GM21723 (cell line): ENCODE measurements around the gene NUDT9.
A peak's percentile ranks its signal among the peaks of the same experiment; 100 is the strongest.
"Not testable (repeated sequence)": the region's sequence is repeated elsewhere in the genome, so short reads cannot be mapped to it uniquely, and the experiment has no call there.

Source experiments
- ATAC-seq: cut with Tn5 transposase; IDR thresholded peaks from one replicate; pipeline ENCODE4 v1.9.1; 2021; ENCODE audit warnings: mild to moderate bottlenecking, moderate library complexity; ENCODE audit not compliant: unreplicated experiment

Gene NUDT9, protein sequence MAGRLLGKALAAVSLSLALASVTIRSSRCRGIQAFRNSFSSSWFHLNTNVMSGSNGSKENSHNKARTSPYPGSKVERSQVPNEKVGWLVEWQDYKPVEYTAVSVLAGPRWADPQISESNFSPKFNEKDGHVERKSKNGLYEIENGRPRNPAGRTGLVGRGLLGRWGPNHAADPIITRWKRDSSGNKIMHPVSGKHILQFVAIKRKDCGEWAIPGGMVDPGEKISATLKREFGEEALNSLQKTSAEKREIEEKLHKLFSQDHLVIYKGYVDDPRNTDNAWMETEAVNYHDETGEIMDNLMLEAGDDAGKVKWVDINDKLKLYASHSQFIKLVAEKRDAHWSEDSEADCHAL

DNA sequence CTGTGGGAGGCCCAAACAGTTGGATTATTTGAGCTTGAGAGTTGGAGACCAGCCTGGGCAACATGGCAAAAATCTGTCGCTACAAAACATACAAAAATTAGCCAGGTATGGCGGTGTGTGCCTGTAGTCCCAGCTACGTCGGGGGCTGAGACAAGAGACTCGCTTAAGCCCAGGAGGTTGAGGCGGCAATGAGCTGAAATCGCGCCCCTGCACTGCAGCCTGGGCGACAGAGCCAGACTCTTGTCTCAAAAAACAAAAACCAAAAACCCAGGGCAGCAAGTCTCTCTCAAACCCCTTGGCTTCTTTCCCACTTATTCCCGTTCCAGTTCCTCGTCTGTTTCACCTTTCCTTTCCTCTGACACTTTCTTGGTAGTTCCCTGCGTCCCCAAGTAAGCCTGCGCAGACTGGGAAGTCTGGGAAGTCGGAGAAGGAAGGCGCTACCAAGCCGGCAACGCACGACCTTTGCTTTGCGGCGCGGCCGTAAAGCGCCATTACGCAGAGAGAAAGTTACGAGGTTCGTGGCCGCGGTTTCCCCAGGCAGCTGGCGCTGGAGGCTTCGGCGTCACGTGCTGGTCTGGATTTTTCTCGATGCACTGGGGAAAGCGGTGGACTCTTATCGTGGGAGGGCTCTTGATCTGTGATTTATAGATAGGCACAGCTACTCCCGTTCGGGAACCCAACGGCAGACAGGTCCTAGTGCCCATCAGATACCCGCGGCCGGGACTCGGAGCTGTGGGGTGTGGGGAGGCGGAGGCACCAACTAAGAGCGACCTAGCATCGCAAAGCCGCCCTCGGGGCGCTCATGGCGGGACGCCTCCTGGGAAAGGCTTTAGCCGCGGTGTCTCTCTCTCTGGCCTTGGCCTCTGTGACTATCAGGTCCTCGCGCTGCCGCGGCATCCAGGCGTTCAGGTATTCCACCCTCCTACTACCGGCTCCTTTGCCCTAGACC, at the start of gene NUDT9:
Gene NUDT9, plus strand, starts transcription at position 470 of the 949 bp plus-strand sequence. Its CDS starts 333 bp downstream, at position 803.
- ATAC-seq = peak; percentile 88

DNA sequence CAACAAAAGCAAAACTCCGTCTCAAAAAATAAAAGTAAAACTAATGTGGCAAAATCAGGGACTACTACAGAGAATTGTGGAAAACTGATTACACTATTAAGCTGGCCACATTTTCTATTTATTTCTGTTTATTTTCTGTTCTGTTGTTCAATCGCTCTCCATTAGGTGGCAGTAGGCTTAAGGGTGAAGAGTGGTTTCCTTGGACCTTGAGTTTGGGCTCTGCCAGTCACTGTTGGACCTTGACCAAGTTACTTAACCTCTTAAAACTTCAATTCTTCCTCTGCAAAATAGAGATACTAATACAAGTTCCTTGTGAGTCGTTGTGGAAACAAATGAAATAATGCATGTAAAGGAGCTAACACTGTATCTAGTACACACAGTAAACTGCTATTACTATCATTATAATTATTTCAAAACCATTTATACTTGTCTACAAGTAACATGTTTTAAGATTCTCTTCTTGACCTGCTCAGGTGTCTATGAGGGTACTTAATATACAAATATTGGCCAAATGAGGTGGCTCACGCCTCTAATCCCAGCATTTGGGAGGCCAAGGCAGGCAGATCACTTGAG, 46.6 kb upstream of the NUDT9 start:
- ATAC-seq = peak; percentile 54

DNA sequence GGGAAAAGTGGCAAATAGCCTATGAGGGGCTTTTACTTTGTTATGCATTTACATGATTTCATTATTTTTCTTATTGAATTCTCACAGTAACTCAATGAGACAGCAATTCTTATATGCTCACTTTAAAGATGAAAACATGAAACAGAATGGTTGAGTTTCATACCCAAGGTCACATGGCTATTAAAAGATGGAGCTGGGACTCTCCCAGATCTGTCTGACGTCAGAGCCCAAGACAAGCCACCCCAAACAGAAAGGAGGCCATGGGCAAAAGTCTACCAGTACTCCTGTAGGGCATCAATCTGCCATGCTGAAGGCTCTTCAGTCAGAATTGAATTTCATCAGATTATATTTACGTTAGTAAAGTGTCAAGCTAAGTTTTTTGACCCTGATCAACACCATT, 44.6 kb upstream of the NUDT9 start:
- ATAC-seq = no peak

DNA sequence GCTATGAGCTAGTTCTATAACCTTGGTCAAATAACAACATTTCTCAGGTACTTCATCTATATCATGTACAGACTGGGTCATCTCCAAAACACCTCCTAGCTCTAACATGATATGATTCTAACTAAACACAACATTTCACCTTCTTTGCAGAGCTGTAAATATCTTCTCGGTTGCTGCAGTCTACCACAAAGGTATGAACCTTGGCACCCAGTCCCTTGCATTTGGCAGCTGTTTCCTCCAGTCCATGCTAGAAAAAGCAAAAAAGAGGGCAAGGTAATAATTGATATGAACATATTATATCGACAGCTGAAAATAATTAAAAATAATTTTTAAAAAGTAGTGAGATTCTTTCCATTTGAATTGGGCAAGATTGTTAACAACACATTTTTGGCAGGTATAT, 40.3 kb upstream of the NUDT9 start:
- ATAC-seq = no peak

DNA sequence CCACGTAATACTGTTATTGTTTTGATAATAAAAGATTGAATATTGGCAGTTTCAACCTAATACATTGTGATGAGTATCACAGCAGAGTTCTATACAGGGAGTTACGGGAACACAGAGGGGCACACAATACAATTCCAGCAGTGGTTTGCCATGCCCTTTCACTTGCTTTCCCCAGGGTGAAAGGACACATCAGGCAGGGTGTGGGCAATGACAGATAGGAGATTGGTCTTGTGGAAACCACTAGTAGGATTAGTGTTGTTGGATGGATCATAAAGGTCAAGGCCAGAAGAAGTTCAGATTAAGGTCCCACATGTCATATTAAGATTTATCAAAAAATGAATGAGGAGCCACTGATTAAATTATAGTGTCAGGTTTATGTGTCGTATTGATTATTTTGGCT, 39.4 kb upstream of the NUDT9 start:
- no peak for ATAC-seq

DNA sequence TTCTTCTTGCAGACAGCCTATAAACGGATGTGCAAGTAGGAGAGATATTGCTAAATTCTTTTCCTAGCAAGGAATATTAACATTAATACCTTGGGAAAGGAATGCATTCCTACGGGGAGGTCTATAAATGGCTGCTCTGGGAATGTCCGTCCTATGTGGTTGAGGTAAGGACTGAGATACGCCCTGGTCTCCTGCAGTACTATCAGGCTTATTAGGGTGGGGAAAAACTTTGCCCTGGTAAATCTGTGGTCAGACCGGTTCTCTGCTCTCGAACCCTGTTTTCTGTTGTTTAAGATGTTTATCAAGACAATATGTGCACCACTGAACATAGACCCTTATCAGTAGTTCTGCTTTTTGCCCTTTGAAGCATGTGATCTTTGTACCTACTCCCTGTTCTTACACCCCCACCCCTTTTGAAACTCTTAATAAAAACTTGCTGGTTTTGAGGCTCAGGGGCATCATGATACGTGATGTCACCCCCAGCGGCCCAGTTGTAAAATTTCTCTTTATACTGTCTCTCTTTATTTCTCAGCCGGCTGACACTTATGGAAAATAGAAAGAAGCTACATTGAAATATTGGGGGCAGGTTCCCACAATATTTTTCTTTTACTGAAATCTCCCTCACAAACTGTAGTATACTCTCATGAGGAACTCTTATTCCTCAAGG, 37.8 kb upstream of the NUDT9 start:
- ATAC-seq = not testable (repeated sequence)

DNA sequence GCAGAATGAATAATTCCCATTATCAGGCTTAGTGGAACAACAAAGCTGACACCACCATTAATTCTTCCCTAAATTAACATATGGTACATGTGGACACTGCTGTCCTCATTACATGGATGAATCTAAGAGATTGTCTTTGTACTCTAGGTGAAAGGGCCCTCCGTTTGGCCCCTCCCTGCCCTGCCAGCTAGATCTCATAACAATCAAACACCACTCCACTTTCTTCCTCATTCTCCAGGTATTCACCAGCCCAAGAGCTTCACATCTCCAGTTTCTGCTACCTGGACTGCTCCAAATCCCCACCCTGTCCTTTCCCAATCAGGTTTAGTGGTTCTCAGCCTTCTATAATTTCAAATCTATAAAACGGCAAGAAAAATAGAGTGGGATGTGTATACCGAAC, 35.1 kb upstream of the NUDT9 start:
- no peak for ATAC-seq

DNA sequence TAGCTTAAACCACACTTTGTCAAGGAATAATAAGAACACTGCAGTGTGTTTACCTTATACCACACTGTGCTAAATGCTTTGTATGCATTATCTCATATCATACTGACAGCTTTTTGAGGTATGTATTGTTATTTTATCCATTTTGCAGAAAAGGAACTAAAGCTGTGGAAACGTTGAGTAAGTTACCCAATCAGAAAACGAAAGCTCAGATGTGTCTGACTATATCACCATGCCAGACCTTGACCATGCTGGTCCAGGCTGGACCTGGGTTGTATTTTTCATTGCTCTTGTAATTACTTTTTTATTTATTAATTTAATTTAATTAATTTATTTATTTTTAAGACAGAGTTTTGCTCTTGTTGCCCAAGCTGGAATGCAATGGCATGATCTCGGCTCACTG, 33.5 kb upstream of the NUDT9 start:
- no peak for ATAC-seq

DNA sequence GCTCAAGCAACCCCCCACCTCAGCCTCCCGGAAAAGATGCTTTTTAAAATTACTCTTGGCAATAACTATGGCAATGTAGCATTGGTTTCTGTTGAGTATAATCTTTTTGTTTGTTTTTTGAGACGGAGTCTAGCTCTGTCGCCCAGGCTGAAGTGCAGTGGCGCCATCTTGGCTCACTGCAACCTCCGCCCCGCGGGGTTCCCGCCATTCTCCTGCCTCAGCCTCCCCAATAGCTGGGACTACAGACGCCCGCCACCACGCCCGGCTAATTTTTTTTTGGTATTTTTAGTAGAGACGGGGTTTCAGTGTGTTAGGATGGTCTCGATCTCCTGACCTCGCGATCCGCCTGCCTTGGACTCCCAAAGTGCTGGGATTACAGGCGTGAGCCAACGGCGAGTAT, 32.3 kb upstream of the NUDT9 start:
- not testable (repeated sequence) for ATAC-seq

DNA sequence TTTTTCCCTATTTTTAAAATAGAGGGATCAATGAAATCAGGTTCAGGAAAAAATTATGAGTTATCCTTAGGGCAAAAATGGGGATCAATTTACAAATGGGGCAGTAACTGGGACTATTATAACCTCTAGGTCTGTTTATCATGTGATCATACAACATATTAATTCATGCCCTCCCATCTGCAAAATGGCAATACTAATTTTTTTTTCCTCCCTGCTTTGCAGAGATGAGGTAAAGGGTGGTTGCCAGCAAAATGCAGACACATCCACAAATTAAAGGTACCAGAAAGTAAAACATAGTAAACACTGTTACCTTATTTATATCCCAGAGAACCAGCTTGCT, 31.9 kb upstream of the NUDT9 start:
- ATAC-seq = peak; percentile 3

DNA sequence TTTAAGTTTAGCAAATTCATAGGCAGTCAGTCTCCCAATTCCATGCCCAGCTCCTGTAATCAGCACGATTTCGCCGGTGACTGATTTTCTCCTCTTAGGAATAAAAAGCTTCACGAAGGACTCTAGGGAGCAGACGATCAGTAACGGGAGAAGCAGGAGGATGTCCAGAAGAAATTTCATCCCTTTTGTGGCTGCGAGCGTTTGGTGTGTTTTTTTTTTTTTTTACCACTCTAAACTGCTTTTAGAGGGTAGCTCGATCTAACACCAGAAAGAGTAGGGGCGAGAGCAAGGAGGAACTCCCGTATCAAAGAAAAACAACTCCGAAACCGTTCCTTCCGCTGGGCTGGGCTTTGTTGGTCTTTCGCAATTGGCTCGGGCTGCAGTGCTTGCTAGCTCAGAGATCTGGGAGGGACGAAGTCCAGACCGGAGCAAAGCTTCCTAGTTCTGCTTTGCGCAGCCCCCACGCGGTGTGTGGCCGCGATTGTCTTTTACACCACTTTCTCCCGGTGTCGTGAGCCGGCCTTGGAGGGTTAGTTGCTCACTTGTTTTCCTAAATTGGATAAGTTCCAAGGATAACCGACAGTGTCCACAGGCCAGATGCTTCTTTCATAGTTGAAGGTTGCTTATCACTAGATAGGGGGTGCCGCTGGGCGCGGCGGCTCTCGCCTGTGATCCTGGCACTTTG, 31.3 kb upstream of the NUDT9 start, which contains the start of gene HSD17B11:
Gene HSD17B11, minus strand, starts transcription at position 298 of the 685 bp plus-strand sequence. Its CDS starts 118 bp downstream, at position 180.
- peak; percentile 99 for ATAC-seq

DNA sequence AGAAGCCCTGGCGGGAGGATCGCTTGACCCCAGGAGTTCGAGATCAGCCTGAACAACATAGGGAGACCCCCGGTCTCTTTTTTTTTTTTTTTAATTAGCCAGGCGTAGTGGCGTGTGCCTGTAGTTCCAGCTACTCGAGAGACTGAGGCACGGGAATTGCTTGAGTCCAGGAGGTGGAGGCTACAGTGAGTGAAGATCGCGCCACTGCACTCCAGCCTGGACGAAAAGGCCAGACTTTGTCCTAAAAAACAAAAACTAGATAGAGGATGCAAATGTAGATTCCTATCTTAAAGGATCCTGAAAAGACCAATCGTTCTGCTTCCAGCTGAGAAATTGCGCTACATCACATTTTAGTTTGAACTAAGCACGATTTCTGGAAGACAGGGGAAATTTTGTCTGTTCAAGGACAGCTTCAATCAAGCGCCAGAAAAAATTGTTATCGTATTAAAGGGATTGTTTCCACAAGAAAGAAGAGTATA, 30.8 kb upstream of the NUDT9 start:
- ATAC-seq = peak; percentile 12

DNA sequence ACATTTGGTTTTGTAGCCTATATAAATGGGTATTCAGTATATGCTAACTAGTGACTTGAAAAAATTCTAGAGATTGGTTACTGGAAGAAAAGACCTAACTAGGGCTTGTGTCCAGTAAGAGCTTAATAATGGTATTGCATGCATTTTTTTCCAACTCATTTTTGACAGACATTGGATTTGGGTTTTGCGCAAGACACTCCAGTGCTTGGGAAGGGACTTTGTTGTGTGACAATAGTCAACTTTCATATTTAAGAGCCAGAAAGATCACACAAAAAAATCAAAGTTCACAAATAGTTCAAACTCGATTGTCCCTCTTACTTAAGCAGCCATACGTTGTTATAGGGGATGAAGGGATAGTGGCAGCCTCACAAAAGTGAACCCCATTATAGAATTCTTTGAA, 30.2 kb upstream of the NUDT9 start:
- no peak for ATAC-seq

DNA sequence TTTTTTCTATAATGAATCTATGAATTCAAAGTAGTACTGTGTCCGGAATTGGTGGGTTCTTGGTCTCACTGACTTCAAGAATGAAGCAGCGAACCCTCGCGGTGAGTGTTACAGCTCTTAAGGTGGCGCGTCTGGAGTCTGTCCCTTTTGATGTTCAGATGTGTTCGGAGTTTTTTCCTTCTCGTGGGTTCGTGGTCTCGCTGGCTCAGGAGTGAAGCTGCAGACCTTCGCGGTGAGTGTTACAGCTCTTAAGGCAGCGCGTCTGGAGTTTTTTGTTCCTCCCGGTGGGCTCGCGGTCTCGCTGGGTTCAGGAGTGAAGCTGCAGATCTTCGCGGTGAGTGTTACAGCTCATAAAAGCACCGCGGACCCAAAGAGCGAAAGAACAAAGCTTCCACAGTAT, 27.3 kb upstream of the NUDT9 start:
- ATAC-seq = not testable (repeated sequence)

DNA sequence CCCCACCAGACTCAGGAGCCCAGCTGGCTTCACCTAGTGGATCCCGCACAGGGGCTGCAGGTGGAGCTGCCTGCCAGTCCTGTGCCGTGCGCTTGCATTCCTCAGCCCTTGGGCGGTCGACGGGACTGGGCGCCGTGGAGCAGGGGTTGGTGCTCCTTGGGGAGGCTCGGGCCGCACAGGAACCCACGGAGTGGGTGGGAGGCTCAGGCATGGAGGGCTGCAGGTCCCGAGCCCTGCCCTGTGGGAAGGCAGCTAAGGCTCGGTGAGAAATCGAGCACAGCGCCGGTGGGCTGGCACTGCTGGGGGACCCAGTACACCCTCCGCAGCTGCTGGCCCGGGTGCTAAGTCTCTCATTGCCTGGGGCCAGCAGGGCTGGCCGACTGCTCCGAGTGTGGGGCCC, 26.5 kb upstream of the NUDT9 start:
- ATAC-seq = not testable (repeated sequence)

DNA sequence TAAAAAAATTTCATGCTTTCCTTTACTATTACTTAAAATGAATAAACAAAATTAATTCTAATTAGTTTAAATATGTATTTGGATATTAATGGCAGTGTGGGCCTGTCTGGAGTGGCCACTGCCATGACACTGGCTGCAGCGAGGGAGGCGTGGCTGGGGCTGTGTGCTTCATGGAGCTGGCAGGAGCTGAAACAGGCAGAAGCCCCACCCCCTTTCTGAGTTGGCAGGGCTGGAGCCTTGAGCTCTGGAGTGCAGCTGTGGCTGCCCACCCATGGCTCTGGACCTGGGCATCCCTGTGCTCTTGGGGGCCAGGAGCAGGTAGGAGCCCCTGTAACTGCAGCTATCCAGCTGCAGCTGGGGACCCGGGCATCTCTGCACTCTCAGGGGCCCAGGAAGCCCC, 23.2 kb upstream of the NUDT9 start:
- ATAC-seq = no peak

DNA sequence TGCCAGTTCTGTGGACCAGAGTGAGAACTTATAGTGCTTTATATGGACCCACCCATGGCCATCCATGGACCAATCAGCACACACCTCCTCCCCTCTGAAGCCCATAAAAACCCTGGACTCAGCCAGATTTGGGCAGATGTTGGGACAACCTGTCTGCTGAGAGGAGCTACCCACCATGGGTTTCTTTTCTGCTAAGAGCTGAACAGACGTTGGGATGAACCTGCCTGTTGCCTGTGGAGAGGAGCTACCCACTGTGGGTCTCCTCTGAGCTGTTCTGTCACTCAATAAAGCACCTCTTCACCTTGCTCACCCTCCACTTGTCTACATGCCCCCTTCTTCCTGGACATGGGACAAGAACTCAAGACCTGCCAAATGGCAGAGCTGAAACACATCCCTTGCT, 22.4 kb upstream of the NUDT9 start:
- ATAC-seq = no peak

DNA sequence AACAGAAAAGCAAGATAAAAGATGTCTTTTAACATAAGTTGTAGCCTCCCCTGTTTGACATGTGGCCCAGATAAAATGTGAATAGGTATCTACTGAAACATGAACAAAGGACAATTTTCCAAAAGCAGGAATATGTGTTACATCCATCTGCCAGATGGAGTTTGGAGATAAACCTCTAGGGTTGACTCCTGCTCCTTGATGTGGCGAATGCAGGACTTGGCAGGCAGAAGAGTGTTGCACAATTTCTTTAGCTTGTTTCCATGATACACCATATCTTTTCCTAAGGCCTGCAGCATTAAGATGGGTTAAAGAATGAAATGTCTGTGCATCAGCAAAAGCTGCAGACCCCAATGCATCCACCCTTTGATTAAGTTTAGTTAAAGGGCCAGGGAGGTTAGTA, 18.6 kb upstream of the NUDT9 start:
- ATAC-seq = not testable (repeated sequence)

DNA sequence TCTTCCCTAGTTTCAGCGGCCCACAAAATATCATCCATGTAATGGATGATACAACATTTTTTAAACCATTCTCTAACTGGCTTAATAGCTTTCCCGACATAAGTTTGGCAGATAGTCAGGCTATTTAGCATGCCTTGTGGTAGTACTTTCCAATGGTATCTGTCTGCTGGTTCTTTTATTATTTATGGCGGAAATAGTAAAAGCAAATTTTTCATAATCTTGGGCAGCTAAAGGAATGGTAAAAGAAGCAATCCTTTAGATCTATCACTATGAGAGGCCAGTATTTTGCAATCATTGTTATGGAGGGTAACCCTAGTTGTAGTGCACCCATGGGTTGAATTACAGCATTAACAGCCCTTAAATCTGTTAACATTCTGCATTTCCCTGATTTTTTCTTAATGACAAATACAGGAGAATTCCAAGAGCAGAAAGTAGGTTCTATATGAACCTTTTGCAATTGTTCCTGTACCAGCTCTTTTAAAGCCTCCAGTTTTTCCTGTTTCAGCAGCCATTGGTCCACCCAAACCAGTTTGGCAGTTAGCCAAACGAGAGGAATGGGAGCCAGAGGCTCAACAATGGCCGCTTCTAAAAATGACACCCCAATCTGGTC, 17.1 kb upstream of the NUDT9 start:
- no peak for ATAC-seq

DNA sequence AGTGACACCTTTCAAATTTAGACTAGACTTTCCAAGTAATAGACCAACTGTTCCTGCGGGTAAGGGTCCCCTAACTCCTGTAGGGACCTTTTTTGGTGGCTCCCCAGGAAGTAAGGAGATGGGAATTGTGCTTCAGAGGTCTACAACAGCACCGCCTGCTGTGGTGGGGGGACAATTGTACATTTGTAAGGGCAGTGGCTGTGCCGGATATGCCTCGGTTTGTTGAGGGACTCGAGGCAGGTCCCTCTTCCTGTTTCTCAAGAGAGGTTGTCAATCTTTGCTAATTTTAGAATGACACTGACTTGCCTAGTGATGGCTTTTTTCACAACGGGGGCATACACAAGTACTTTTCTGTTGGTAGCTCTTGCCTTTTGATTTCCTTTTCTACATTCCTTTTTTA, 15.9 kb upstream of the NUDT9 start:
- ATAC-seq = no peak
